Medulla oblongata (tissue), 1 donor: Measurements from ENCODE around the gene CAMSAP1.

Experiments
- DNase-seq: peaks from one replicate; pipeline ENCODE4 v3.0.0-alpha.2; 2015; ENCODE audit errors: extremely low spot score

CAMSAP1 gene

DNA sequence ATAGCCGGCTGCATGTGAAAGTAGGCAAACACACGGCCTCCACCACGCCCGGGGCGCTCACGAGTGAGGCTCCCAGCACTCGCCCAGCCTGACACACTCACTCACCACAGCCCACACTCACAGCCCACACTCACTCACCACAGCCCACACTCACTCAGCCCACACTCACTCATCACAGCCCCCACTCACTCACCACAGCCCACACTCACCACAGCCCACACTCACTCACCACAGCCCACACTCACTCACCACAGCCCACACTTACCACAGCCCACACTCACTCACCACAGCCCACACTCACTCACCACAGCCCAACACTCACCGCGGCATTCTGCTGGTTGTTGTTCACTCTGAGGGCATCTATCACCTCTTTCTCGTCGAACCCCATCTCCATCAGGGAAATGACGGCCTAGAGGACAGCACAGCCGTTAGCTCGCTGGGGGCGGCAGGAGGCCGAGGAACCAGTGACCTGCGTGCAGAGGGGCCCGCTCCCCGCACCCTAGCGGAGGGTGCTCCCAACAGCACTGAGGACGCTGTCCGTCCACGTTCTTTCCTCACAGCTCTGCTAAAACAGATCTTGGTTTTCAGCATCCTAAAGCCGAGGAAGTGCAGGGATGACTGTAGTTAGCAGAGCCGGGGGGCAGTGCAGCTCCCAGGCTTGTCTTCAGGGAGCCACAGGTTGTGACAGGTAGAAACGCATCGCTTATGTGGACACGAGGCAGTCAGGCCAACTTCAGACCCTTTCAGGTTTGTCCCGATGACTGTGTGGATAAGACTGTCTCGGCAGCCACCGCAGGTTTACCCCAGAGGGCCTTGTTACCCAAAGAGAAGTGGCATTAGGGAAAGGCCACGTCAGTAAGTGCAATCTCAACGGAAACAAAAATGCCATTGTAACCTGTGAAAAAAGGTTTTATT is 32.3 kb upstream of the CAMSAP1 start:
- DNase-seq, result no peak

DNA sequence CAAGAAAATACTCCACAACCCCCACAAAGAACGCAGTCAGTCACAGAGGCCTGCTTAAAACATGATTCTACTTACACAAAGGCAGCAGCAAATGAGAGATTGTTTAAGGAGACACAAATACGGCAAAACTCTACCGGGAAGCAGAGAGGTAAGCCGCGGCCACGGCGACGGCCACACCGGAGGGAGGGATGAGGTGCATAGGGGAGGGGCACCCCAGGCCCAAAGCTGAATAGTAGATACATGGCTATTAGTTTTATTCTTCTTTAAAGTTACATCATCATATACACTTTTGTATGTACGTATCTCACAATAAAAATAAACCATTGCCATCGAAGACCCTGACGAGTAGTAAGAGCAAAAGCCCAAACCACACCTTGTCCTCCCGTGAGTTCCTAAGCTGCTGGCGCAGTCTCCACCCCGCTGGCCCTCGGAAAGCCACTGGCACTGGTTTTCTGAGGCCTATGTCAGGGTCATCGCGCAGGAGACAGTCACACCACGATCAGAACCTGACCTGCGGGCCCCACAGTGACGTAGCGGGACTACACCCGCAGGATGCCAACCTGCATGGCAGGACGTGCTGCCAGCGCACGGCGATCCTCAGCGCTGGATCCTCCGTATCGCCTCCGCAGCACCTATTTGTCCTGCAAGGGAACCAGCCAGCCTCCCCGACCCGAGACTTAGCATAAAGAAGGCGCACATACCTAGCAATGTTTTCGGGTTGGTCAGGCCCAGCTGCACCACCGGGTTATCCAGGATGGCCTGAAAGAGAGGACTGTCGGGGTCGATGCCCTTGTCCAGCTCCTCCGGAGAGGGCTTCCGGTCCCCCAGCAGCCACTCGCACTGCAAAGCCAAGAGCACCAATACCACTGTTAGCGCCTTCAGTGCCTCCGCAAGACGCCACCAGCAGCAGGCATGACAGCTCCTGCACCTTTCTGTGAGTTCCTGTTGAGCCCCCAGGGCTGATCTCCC is 30.5 kb upstream of the CAMSAP1 start:
- DNase-seq, result no peak

DNA sequence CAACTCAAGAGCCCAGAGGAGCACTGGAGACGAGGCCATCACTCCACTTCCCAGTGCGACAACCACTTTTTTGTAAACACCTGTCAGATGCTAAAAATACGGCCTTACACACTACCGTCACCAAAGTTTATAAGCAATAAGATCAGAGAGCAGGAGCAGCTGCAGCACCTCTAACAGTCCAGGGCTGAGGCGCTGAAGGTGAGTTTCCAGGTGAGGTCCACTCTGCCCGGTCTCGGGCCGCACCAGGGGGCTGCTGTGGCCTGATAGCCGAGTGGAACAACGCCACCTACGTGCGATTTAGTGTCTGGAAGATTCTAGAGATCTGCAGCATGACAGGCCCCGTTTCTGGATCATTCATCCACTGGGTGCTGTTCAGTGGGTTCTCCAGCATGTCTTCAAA is 25.8 kb upstream of the CAMSAP1 start:
- DNase-seq, result no peak

DNA sequence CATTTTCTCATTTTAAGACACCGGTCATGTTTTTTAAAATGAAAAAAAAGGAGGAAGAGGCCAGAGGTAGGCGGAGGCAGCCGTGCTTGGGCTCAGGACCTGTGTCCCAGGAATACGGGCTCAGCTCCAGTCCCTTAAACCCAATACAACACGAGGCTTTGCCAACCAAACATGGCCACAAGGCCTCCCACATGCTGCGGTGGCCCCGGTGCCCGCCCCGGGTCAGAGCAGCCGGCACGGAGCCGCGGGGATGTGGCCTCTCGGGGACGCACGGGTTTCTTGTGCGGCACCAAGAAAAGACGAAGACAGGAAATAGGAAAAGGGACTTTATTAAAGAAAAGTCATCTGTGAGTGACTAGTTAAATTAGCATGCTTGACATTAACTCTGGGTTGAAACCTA is 25.3 kb upstream of the CAMSAP1 start:
- no peak for DNase-seq

DNA sequence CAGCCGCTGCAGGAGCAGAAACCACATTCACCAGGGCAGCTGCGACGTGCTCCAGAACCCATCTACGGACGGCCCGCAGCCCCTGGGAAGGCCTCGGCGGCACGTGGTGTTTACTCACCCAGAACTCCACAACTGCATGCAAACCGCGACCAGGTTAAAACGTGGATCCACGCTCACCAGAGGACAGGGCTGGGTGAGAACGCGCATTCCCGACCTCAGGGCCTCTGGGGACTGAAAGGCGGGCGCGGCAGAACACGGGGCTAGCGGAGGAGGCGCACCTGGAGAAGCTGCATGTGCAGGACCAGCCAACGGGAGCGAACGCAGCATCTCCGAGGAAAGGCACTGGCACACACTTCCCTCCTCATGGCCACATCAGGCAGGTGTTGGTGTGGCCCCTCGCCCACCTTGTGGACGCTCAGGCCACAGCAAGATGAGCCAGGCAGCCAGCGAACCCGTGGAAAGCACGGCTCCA is 24.0 kb upstream of the CAMSAP1 start:
- no peak for DNase-seq

DNA sequence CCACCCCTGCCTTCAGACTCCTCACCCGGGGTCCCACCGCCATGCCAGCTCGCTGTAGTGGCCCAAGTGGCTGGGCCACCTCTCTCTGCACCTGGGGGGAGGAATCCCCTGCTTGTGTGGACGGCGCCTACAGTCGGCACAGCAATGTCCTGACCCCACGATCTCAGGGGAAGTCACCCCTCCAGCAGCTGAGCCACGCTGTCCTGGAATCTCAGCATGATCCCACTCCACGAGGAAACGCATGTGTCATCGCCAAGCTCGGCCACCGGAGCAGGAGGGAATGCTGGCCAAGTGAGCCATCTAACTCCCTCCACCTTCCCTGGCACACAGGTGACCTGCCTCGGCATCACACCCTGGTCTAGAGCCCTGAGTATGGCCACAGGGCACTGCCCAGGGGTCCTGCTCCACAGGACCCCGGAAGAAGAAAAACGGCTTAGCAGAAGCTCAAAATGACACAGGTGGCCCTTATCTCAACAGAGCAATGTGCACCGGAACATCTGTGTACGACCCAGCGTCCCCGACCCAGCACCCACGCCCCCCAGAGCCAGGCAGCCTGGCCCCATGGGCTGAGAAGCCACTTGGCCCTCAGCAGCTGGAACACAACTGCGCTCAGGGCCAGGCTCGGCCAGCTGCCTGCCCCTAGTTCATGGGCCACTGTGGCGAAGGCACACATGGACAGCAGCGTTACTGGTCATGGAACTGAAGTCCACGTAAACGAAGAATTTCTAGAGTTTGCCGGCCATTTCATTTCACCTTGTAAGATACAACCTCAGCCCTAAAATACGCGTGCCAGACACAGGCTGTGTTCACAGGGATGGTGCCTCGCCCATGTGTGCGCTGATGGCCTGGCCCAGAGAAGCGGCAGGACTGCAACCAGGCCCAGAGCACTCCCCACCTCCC is 23.4 kb upstream of the CAMSAP1 start:
- no peak for DNase-seq

DNA sequence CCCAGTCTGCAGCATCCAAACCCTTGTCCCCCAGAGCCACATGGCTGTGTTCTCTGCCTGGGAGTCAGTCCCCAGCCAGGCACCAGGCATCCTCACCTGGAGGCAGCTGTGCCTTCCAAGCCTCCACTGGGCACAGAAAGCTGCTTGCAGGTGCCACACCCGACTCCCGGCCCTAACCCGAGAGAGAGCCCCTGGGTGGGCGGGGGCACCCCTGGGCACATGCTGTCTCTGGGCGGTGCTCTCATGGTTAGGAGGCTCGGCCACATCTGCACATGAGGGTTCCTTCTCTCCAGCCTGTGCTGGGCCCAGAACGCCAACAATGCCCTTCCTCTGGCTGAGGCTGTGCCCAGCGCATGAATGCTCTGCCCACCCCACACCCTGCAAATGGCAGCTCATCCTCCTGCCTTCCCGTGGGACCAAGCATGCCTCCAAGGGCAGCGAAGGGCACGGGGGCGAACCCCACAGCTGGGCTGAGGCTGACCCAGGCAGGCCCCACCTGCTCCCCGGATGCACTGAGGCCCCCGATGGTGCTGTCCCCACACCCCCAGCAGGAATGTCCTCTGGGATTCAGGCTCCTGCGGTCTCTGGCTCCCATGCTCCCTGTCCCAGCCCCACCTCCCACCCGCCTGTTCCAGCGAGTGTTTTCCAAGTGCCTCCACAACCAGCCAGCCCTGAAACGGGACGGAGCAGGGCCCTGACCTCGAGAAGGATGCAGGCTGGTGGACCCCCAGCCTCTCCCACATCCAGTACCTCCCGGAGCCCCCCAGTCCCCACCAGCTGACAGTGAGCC is 22.5 kb upstream of the CAMSAP1 start:
- DNase-seq, result no peak

DNA sequence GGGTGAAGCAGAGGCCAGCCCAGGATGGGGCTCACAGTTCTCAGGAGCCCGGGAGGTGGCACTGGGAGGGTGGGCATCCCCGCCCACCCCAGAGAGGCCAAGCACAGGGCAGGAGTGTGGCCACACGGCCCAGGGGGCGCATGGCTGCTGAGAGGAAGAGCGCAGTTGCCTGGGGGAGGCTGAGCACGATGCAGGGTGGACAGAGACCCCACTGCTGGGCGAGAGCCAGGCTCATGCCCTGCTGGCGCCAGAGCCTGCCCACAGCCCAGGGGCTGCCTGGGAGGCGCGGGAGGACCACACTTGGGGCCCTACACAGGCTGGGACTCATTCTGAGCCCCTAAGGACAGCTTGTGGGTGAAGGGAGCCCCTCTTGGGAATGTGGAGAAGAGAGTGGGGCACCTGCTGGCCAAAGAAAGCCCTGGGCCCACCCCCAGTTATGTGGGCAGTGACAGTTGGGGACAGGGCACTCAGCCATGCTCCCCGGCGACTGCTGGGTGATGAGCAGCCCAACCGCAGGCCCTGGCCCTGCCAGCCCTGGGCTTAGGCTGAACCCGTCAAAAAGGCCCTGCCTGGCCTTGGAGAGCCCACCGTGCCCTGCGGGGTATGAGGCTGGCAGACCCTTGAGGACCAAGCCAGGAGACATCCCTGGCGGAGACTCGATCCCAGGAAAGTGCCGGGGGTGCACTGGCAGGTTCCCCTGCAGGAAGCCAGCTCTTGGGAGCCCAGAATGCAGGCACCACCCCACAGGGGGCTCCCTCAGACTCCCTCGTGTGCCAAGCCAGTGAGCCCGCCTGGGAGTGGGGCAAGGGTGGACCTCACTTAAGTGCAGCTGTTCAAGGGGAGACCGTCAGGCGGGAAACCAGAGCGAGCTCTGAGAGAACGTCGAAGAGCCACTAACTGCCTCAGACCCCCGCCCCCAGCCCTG is 21.6 kb upstream of the CAMSAP1 start:
- DNase-seq, result no peak

DNA sequence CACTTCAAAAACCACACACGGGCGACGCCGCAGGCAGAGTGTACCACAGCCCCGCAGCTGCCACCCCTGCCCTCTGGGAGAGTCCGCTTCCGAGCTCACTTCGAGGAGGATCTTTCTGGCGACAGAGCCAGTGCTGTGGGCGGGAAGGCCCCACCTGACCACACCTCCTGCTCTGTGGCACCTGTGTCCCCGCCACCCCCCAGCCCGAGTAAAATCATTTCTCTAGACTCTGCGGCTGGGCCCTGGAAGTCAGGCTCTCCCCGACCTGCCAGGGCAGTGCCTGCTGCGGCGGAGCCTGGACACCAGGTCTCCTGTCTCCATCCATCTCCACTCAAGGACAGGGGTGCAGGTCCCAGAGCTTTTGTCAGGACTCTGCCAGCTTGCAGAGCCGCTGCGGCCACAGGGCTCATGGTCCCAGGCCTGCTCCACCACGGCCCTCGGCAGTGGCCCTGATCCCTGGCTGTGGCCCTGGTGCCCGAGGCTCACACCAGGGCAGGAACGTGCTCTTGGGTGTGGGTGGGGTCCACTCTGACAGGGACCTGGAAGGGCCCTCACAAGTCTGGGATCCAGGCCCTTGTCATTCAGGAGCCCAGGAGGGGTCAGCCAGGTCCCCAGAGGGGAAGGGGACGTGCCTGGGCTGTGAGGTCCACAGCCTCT is 20.9 kb upstream of the CAMSAP1 start:
- DNase-seq, result no peak

DNA sequence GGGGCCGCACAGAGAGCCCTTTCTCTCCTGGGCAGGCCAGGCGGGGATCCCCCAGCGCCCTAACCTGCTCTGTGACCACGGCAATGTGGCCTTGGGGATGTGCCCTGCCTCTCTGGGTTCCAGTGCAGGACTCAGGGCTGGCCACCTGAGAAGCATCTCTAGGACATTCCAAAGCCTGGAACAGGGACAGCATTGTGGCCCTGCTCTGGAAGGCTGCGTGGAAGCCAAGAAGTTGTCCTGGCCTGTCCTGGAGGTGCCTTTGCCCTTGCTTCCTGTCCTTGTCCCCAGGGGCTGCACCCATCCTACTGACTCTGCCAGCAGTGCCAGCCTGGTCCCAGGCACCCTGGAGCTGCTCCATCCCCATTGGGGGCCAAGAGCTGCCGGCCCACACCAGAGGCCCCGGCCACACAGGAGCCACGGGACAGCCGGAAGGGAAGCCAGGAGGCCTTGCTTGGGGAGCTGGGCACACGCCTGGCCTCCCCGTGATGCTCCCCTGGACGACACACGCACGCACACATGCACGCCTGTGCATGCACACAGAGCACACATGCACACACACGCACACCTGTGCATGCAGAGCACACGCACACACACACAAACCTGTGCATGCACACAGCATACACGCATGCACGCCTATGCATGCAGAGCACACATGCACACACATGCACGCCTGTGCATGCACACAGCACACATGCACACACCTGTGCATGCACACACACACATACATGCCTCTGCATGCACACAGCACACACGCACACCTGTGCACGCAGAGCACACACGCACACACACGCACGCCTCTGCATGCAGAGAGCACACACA is 20.1 kb upstream of the CAMSAP1 start:
- no peak for DNase-seq

DNA sequence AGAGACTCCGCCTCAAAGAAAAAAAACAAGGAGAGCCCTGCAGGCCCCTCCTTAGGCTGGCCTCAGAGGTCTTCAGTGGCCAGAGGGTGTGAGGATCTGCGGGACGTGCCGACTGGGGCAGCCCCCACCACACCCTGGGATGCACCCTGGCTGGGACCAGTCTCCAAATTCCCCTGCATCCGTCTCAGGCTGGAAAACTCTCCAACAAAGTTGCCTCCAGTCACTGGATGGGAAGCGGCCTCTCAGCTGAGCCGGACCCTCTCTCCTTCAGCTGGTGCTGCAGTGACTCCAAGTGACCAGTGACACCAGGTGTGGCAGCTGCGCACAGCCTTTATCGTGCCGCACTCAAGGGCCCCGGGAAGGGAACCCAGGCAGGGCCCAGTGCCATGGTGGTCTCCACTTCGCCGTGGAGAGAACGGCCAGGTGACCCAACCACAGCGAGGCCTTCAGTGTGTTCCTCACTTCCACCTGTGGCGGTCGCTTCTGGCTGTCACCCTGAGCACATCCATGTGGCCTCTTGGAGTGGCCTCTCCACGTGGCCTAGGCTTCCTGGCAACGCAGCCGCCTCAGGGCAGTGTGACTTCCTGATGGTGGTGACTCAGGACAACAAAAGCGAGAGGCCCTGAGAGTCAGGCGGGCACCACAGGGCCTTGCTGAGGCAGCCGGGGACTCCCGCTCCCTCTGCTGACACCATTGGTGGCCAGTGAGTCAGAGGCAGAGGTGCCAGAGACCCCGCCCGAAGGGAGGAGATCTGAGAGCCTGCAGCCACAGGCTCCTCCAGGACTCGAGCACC is 19.3 kb upstream of the CAMSAP1 start:
- DNase-seq, result no peak

DNA sequence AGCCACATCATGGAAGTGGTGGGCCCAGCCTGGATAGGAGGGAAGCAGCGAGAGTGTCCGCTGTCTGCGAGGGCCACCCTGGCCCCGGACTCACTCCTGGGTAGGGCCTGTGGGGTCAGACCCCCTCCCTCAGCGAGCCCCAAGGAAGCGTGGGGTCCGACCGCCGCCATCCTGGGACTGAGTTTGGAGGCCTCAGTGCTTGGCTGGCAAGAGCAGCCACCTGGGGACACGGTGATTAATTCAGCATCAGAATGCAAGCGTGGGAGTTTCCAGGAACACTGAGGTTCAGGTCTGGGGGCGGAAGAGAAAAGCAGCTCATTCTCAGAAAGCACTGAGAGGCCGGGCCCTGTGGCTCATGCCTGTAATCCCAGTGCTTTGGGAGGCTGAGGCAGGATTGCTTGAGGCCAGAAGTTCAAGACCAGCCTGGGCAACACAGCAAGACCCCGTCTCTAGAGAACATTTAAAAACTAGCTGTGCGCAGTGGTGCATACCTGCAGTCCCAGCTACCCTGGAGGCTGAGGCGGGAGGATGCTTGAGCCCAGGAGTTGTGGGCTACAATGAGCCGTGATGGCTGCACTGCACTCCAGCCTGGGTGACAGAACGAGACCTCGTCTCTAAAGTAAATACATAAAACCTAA is 18.3 kb upstream of the CAMSAP1 start:
- DNase-seq, result no peak

DNA sequence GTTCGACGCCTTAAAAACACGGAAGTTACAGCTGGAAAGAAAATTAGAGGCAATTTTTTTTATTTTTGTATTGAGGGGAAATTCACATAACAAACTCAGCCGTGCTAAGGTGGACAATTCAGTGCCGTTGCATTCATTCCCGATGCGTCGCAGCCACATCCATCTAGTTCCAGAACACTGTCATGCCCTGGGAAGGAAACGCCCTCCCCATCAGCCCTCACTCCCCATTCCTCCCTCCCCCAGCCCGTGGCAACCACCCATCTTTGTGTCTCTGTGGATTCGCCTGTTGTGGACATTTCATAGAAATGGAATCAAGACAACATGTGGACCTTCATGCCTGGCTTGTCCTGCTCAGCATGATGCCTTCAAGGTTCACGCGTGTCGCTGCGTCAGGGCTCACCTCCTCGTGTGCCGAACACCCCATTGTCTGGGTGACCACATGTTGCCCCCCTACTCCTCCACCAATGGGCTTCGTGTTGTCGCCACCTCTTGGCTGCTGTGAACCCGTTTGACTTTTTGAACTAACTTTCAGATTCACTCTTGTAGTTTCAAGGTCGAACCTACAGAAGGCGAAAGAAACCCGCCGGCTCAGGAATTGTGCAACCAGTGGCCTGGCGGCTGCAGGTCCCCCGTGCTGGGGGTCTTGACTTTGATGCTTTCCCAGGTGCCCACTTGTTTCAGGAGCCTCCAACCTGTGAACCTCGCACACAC is 17.4 kb upstream of the CAMSAP1 start:
- DNase-seq, result no peak

DNA sequence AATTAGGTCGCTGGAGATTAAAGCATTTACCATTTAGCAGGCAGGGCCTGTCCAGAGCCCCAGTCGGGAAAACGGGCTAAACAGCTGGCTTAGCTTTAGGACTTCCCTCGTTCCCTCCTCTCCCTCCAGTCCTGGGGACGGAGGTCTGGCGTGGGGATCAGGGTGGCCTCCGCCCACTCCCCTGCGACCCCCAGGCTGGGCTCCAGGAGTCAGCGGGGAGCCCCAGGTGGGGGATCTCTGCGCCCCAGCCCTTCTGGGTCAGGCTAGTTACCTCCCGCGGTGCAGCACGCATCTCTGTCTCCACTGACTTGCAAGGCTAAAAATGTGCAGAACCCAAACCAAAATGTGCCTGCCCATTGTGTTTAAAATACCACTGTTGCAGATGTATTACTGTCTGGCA is 16.2 kb upstream of the CAMSAP1 start:
- DNase-seq, result no peak

DNA sequence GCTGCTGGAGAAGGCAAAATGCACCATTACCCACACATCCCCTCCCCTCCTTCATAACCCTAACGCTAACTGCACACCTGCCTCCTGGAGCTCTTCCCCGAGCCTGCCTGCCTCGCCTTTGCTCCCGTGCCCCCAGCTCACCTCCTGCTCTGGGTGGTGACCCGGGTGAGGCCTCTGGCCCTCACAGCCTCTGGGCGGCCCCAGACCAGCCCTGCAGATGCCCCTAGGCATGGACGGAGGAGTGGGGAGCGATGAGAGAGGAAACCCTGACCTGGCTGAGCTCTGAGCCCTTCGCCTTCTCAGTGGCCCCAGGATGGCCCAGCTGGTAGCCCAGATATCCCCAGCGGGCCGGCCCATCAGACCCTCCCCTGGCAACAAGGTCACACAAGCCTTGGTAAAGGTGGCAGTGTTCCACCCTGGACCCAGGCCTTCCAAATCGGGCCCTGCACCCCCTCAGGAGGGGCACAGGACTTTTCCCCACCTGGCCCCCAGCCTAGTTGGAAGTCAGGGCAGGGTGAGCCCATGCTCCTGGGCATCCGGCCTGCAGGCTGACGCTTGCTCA is 14.5 kb upstream of the CAMSAP1 start:
- DNase-seq, result no peak
